Activated CD4-positive, alpha-beta T cell treated with anti-CD3 and anti-CD28 coated beads, Interleukin-2, Interleukin-4, amounts not matched to agents 100 ng/mL and 50 ng/mL, durations not matched to agents 16 hours and 8 hours (primary cell): ENCODE measurements around the gene BMF.
A peak's percentile ranks its signal among the peaks of the same experiment; 100 is the strongest.

Experiments used
- DNase-seq: peaks from one replicate; pipeline ENCODE4 v3.0.0-alpha.2; 2020; ENCODE audit warnings: low spot score

Gene BMF

DNA sequence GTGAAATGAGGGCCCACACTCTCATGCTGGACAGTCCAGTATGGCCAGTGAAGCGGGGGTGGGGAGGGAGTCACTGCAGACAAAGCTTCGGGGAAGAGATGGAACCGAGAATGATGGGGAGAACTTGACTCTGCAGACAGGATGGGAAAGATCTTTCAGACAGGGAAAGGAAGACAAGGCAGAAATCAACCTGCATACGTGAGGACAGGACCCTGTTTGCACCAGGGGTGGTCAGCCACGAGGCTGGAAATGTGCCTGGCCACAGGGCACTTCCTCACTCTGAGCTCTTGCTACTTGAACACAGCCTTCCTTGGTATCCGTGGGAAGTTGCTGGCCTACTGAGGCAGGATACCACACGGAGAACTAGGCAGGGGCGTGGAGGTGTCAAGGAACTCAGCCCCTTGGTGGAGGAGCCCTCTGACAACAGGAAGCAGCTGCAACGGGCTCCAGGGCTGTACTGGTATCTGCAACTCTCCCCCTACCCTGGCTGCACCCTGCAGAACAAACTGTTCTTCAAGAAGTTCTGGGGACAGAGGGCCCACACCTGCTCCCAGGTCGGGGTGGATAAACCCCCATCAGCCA, 60.4 kb downstream of the BMF start:
- peak; percentile 35 for DNase-seq

DNA sequence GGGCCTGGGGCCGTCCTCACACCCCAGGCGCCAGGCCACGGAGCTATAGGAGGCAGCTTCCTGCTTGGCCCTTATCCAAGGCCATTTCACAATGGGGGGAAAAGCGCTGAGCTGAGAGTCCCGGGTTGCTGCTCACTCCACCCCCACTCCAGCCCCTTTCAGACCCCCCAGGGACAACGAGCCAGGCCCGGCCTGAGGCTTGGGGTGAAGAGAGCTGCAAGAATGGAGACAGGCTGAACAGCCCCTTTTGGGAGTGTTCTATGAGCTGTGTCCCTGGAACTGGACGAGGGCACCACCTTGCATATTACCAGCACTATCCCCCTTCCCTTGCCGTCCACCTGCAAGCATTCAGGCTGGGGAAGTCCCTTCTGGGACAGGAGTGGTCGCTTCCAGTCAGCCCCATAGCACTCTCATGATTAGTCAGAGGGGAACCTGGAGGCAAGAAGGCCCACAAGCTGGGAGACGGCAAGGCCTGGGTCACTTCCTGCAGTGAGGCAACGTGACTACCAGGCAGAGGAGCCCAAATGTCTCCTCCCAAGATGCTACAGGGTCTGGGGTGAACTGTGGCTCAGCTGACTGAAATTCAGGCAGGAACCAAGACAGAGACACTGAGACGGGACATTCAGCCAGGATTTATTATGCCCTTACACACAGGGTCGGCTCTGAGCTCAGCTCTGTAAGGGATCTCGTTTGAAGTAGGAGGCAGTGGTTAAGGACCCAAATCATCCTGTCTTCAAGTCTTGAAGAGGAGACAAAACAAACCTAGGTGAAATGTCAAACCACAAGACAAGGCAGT, 61.1 kb downstream of the BMF start:
- peak; percentile 92 for DNase-seq

- DNase-seq, result no peak
Measured at GRCh38 chr15:40046721-40047414, 61.8 kb downstream of the BMF start.

GRCh38 chr15:40045572-40046217, 63.0 kb downstream of the BMF start:
- no peak for DNase-seq

DNA sequence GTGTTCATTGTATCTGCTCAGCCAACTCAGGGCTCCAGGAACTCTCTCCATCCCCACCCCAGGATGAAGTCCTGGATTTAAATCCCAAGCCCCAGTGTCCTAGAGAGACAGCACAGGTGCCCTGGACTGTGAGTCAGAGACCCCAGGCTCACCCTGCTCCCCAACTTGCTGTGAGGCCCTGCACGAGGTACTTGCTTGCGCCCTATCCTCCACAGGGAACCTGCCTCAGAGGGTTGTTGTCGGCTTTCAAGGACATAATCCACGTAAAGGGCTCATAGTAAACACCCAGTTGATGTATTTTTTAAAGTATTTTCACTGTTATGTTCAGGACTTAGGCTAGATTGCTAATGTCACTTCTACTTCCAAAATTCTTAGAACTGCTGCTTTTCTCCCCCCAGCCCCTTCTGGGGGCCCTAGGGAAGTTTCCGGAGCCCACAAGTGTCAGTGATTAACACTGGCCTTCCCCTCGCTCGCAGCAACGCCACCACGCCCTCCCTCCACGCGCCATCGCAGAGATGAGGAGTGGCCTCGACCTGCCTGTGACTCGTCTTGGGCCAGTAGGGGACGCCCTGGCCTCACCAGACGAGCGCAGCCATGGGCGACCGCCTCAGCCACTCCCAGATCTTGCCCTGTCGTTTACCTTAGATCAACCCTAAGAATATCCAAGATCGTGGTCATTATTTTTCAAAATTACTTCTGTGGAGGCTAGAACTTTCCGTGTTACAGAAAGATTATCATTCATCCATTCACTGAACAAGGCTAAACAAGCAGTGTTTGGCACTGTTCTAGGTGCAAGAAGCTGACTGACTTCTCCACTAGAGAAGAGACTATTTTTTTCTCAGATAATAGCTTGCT, 63.7 kb downstream of the BMF start:
- peak; percentile 90 for DNase-seq

DNA sequence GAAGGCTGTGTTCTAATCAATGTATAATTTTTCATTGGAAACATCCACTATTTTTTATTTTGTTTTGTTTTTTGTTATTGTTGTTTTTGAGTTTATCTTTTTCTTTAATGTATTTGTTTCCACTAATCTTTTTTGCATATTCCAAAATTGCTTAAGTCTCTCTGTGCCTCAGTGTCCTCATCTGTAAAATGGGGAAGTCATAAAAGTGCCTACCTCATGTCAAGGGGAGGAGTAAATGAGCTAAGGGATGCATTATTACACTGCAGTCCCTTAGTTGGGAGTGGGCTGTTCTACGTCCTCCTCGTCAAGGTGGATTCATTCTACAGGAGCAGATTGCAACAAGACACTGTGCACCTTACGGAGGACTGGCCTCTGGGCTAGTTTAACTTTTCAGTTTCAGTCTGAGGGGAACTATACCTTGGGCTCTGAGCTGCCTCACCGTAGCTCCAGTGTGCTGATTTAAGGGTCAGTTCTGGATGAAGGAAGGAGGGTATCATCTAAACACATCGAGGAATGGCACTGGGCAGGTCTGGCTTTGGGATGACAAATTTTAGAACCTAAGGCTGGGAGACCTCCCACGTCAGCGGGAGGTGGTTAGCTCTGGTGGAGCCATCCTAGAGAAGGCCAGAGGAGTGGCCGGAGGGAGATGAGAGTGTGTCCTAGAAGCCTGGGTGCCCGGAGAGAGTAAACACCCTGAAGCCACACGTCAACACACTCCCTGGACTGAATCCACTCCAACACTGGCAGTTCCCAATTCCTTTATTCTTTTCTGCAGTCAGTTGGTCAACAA, 64.6 kb downstream of the BMF start:
- DNase-seq, result no peak

- no peak for DNase-seq
Measured at GRCh38 chr15:40042791-40043320, 65.8 kb downstream of the BMF start.

DNA sequence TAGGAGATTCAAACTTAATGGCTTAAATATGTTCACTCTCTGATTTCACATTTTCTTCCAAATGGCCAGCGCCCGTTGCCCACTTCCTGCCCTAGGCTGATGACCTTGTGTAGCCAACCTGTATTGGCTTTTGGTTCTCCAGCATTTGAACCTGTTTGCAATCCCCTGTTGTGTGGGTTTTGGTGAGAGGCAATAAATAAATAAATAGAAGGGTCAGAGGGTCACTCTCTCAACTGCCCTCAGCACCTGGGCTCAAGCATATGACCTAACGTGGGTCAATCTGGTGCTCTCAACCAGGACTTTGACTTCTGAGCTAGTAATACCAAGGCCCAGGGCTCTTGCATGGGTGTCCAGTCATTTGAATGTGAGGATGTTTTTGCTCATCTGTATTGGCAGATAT, 67.9 kb downstream of the BMF start:
- no peak for DNase-seq

GRCh38 chr15:40040293-40040635, 68.4 kb downstream of the BMF start:
- no peak for DNase-seq

- DNase-seq, result peak; percentile 96
Measured at GRCh38 chr15:40038638-40039543, 69.8 kb downstream of the BMF start, which contains the start of gene SRP14. TSS of gene SRP14 (minus strand) at chr15:40039181. CDS start at chr15:40039116, 65 bp downstream.

GRCh38 chr15:40038275-40038637, 70.4 kb downstream of the BMF start:
- DNase-seq, result no peak
